ENCODE data around the gene CIITA. TPM values are rescaled to one million over a fixed set of nuclear protein-coding genes. Genes with fewer than 3 reads are reported as not detected.

CIITA gene
- total and polyA plus RNA-seq, 2 experiments from 2014 or later, result 0.09 TPM; not detected in 1

DNA sequence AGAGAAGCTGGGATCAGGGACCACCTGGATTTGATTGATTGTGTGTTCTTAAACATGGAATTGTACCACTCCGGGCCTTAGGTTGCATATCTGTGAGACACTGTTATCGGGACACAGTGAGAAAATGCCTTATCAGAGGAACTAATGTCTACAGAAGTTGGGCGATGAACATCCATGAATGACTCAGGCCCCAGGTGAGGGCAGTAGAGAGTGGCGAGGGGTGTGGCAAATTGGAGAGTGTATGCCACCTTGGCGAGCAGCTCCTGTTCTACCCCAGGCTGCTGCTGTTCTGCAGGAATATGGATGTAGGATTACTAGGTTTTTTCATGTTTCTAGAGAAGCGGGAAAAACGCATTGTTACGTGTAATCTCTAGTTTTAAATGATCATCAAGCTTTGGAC is 106.2 kb downstream of the CIITA start:
- H3F3A ChIP-seq (ENCODE audit: insufficient read depth), result no peaks in the 10 kb centered on the region
- 96 to 98% methylated on average over 8 of the region's 8 CpGs for WGBS, 2 experiments (ENCODE audit: low coverage in 1 of 2, low lambda C conversion rate in 2 of 2, missing lambda C conversion rate in 2 of 2)
- no peak overlapping the region for H3K4me3 ChIP-seq
- H3K79me2 ChIP-seq (ENCODE audit: insufficient read depth), result no peaks in the 10 kb centered on the region
- in situ Hi-C loops (cut with MboI), result no loop called here
- no peaks in the 10 kb centered on the region for H3K27me3 ChIP-seq (replicated peaks; ENCODE audit: insufficient read depth)
- H3K27ac ChIP-seq, result no peak overlapping the region
- no peak for DNase-seq
- H3K4me1 ChIP-seq (ENCODE audit: insufficient read depth), result no peaks in the 10 kb centered on the region
- H3K36me3 ChIP-seq (ENCODE audit: low read depth), result 0 out of 2 replicates have a peak, but pooled peaks cover 9% of the 10 kb centered on the region
- H3K9ac ChIP-seq, result no peak overlapping the region
- H3K9me3 ChIP-seq (ENCODE audit: low read depth), result no peaks in the 10 kb centered on the region
- H3K9me2 ChIP-seq (ENCODE audit: insufficient read depth), result no peaks in the 10 kb centered on the region
- no peak overlapping the region for H3K4me2 ChIP-seq (ENCODE audit: unreplicated experiment)
- H2AFZ ChIP-seq, result no peak overlapping the region
- TF ChIP-seq EZH2 (IDR thresholded peaks at IDR 0.05; ENCODE audit: insufficient read depth, poor library complexity, severe bottlenecking) (no peak), EZH2phosphoT487 (IDR thresholded peaks at IDR 0.05; ENCODE audit: insufficient read depth, low read depth) (no peak)
- H4K20me1 ChIP-seq (ENCODE audit: insufficient read depth), result no peaks in the 10 kb centered on the region

GRCh38 chr16:10984509-10984908 is 107.5 kb downstream of the CIITA start:
- no peak for TF ChIP-seq EZH2phosphoT487 (IDR thresholded peaks at IDR 0.05; ENCODE audit: insufficient read depth, low read depth)
- TF ChIP-seq EZH2 (IDR thresholded peaks at IDR 0.05; ENCODE audit: insufficient read depth, poor library complexity, severe bottlenecking), result no peak
- 60% methylated on average over 6 of the region's 6 CpGs for WGBS, 2 experiments (ENCODE audit: low coverage in 1 of 2, low lambda C conversion rate in 2 of 2, missing lambda C conversion rate in 2 of 2)
- Histone ChIP-seq H3F3A (ENCODE audit: insufficient read depth) (no peaks in the 10 kb centered on the region), H3K9me2 (ENCODE audit: insufficient read depth) (no peaks in the 10 kb centered on the region), H3K9ac (no peak overlapping the region), H3K27me3 (replicated peaks; ENCODE audit: insufficient read depth) (no peaks in the 10 kb centered on the region), H3K36me3 (ENCODE audit: low read depth) (0 out of 2 replicates have a peak, but pooled peaks cover 9% of the 10 kb centered on the region), H4K20me1 (ENCODE audit: insufficient read depth) (no peaks in the 10 kb centered on the region), H3K27ac (no peak overlapping the region), H3K79me2 (ENCODE audit: insufficient read depth) (no peaks in the 10 kb centered on the region), H2AFZ (no peak overlapping the region), H3K4me2 (ENCODE audit: unreplicated experiment) (no peak overlapping the region), H3K9me3 (ENCODE audit: low read depth) (no peaks in the 10 kb centered on the region), H3K4me3 (no peak overlapping the region), H3K4me1 (ENCODE audit: insufficient read depth) (no peaks in the 10 kb centered on the region)
- DNase-seq, result peak; percentile 60
- in situ Hi-C loops (cut with MboI), result no loop called here

Other genes starting within 250 kb of the CIITA start
- not detected in 2 replicates for gene TEKT5, start 182.3 kb upstream of the CIITA start, total RNA-seq (2014; rRNA removed; shearing (Covaris generic))
- not detected in 2 replicates for gene TEKT5, start 182.3 kb upstream of the CIITA start, polyA plus RNA-seq (2016; fragmentation: Nextera tagmentation; extraction: Ambion mirVana)
- gene NUBP1, start 133.4 kb upstream of the CIITA start, total RNA-seq (2014; rRNA removed; shearing (Covaris generic)), result 16.3 and 19.1 TPM in 2 replicates
- 22.3 and 23.4 TPM in 2 replicates for gene NUBP1, start 133.4 kb upstream of the CIITA start, polyA plus RNA-seq (2016; fragmentation: Nextera tagmentation; extraction: Ambion mirVana)
- not detected in 2 replicates for gene TVP23A, start 58.4 kb upstream of the CIITA start, total RNA-seq (2014; rRNA removed; shearing (Covaris generic))
- gene TVP23A, start 58.4 kb upstream of the CIITA start, polyA plus RNA-seq (2016; fragmentation: Nextera tagmentation; extraction: Ambion mirVana), result 0.06 and 0.13 TPM in 2 replicates
- gene DEXI, start 65.3 kb downstream of the CIITA start, total RNA-seq (2014; rRNA removed; shearing (Covaris generic)), result 101 and 105 TPM in 2 replicates
- gene DEXI, start 65.3 kb downstream of the CIITA start, polyA plus RNA-seq (2016; fragmentation: Nextera tagmentation; extraction: Ambion mirVana), result 41.8 and 42.1 TPM in 2 replicates
- gene CLEC16A, start 67.4 kb downstream of the CIITA start, total RNA-seq (2014; rRNA removed; shearing (Covaris generic)), result 12.9 and 21.4 TPM in 2 replicates
- gene CLEC16A, start 67.4 kb downstream of the CIITA start, polyA plus RNA-seq (2016; fragmentation: Nextera tagmentation; extraction: Ambion mirVana), result 12.7 and 13.2 TPM in 2 replicates

Data from GM23248 (cell line).